HG03280 (cell line): Measurements from ENCODE around the gene LONRF2.

ENCODE experiments used
- ATAC-seq: cut with Tn5 transposase; IDR thresholded peaks from one replicate; pipeline ENCODE4 v1.9.1; 2021; ENCODE audit warnings: mild to moderate bottlenecking, moderate library complexity; ENCODE audit not compliant: unreplicated experiment

LONRF2 gene

GRCh38 chr2:100276716-100277115 is 45.6 kb downstream of the LONRF2 start:
- ATAC-seq: no peak

GRCh38 chr2:100275200-100275589 is 47.1 kb downstream of the LONRF2 start:
- no peak for ATAC-seq

DNA sequence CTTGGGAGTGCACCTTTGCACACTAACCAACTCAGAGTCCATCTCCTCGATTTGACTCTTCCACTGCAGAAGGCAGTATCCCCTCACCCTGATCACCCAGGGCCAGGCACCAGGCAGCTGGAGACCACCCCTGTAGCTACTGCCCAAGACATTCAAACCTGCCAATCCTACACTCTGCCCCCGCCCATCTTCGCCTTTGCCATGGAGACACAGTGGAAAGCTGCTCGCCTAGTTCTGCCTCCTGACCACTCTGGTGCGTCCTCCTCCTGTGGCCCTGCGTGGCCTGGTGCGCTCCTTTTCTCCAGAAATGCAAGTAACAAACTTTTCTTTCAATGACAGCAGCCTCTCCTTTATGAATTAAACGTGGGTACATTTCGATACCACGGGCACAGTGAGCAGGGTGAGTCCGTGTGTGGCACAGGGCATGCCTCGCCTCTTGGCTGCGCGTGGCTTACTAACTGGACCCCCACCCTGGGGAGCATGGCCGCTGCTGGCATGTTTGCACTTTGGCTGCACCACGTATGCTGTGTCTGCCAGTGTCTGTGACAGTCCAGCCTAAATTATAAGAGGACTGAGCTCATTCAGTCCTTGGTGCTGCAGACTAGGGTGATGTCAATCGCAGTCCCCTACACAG is 47.6 kb downstream of the LONRF2 start:
- ATAC-seq: no peak

DNA sequence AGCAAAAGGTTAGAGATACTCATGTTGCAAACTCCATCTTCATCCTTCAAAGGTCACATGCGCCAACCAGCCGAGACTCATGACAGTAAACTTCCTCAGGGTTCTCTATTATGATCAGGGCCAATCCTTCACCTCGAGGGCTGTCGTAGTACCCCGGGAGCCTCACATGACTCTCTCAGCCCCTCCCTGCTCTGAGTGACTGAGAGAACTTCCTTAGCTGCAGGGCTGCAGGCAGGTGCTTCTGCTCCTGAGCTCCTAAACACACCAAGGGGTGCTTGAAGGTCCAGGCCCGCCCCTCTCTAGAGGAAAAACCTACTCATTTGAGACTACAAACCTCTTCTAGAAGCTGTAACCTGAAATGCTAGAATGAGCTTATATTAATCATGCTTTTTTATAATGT is 48.2 kb downstream of the LONRF2 start:
- no peak for ATAC-seq

GRCh38 chr2:100273387-100273786 is 48.9 kb downstream of the LONRF2 start:
- ATAC-seq: no peak

DNA sequence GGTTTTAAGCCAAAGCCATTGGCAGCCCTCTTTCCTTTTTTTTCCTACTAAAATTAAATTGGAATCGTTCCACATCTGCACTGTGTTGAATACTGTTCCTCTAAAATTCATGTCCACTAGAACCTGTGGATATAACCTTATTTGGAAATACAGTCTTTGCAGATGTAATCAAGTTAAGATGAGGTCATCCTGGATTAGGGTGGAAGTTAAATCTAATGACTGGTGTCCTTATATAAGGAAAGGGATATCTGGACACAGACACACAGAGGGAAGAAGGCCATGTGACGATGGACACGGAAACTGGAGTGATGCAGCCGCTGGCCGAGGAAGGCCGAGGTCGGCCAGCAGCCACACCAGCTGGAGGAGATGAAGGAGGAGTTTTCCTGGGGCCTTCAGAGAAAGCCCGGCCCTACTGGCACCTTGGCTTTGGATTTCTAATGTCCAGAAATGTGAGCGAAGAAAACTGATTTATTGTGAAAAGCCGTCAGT is 49.4 kb downstream of the LONRF2 start:
- ATAC-seq: no peak

- no peak for ATAC-seq
Observed at GRCh38 chr2:100271210-100271609, 51.1 kb downstream of the LONRF2 start.

- ATAC-seq: no peak
Observed at GRCh38 chr2:100270381-100271146, 51.7 kb downstream of the LONRF2 start.

- ATAC-seq: no peak
Observed at GRCh38 chr2:100269889-100270288, 52.4 kb downstream of the LONRF2 start.

DNA sequence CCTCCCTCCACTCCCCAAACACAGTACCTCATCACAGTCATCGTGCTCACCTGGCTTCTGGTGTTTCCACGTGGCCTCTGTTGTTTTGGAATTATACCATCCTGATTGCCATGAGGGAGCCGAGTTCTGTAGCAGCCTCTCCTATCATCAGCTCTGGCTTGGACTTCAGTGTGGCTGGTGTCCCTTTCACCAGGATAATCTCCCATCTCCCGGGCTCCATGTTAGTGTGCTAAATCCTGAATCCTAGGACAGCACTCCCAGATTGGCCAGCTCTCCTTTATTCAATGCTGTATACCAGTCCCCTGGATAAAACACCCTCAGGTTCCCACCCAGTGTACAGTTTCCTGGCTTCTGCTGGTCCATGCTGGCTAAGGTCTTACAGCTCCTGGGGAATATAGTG is 53.3 kb downstream of the LONRF2 start:
- no peak for ATAC-seq

- ATAC-seq: no peak
Observed at GRCh38 chr2:100267751-100268150, 54.5 kb downstream of the LONRF2 start.

DNA sequence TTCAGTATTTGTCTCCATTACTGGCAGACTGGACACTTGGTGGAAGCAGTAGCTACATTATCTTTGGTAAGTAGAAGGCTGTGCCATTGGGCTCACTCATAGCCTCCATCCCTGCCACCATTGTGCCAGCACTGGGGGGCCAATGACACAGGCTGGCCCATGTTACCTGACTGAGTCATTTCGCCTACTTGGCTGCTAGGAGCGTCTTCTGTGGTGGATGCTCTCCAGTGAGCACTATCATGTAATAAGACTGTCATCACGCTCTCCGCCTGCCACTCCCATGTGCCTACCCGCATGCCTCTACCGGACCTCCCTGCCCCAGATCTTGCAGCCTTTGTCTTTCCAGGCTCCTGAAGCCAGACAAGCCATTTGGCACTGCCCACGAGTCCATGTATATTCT is 56.2 kb downstream of the LONRF2 start:
- no peak for ATAC-seq

GRCh38 chr2:100265226-100265625 is 57.1 kb downstream of the LONRF2 start:
- ATAC-seq: no peak

DNA sequence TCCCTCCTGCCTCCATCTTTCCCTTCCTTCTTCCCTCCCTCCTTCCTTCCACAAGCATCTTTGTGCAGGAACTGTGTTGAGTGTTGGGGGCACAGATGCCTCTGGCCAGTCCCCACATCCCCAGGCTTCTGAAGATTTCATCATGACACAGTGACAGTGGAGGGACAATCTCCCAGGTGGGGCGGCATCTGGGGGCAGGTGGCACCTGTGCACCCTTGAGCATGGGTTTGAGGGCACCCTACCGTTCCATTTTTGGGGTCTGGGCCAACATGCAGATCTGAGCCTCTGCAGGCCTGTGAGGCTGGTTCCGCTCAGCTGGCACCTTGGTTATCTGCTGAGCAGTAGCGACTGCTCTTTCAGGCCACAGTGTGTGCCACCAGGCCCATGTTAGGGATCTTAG is 57.6 kb downstream of the LONRF2 start:
- no peak for ATAC-seq

GRCh38 chr2:100264121-100264520 is 58.2 kb downstream of the LONRF2 start:
- ATAC-seq: no peak

GRCh38 chr2:100262555-100263320 is 59.6 kb downstream of the LONRF2 start:
- no peak for ATAC-seq

DNA sequence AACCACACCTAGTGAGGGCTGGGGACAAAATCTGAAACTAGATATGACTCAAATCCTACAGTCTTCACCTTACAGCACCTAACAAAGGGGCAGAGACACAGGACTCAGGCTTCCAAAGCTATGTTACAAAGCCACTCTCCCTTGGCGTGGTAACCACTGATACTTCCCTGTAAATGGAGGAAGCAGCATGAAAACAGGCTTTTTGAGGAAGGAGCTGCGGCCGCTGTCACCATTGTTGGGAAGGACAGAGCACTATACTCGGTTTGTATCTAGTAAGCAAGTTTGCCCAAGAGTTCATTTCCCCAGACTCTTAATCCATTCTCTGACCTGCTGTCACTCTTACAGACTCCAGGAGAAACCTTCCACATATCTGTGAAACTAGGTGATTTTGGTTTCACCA is 60.3 kb downstream of the LONRF2 start:
- no peak for ATAC-seq

DNA sequence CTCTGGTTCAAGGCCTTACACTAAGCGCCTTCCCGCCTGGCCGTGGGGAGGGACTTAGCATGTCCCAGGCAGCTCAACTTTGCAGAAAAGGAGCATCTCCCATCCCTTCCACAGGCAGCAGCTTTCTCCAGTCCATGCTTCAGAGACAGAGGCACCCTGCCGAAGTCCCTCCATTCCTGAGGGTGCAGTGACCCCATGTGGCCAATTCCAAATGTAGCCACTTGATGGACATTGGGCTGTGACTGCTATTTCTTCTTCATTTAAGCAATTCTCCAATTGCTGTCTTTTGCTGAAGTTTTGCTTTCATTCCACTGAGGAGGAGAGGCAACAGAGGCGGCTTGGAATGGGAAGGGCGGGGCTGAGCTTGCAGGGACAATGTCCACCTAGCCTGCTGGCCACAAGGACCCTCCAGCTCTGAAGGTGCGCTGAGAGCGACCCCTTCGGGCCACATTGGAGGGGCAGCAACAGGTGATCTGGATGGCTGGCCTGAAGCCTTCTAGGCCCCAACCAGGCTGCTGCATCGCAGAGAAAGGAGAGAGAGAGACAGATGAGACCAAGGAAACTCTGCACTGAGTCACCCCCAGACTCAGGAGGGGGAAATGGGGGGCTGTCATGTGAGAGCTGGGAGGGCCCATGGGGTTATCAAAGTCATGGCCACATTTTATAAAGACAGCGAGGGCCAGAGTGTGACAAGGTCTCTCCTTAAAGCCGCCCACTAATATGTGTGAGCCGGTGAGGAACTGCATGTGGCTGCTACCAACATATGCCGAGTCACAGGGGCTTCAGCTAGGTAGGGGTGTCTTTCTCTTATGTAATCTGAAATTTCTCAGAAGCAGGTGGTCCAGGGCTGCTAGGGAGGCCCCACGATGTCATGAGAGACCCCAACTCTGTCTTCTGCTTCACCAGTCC is 61.3 kb downstream of the LONRF2 start:
- ATAC-seq: no peak

DNA sequence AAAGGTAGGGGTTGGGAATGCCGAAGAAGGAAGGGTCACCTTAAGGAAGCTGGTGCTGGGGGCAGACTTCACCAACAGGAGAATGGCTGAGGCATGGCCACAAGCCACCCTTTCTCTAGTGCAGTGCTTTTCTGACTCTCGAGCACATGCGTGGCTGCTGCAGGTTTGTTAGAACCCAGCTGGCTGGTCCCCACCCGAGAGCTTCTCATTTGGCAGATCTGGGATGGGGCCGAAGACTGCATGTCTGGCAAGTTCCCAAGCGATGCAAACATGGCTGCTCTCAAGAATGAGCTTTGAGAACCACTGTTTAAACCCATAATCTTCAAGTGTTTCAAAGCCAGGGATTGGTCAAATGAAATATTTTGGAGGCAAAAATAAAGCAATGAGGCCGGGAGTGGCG is 63.2 kb downstream of the LONRF2 start:
- ATAC-seq: no peak

DNA sequence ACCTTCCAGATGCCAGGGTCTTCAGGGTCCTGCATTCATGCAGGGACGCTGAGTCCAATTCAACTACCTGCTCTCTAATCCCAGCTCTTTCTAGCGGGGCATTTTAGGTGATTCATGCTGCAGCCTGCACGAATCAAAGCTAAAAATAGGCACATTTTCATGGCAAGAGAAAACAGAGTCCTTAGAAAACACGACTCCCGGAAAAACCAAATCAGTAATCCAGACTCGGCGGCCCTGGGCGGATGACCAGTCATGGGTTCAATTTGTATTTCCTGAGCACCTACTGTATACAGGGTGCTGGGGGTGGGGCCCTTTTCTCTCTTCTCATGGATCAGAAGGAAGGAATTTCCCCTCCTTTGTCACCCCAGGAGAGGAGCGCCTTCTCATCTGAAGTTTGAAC is 64.4 kb downstream of the LONRF2 start:
- no peak for ATAC-seq

GRCh38 chr2:100256849-100257248 is 65.5 kb downstream of the LONRF2 start:
- ATAC-seq: no peak
